ENCODE results near the gene CARNS1.

DNA sequence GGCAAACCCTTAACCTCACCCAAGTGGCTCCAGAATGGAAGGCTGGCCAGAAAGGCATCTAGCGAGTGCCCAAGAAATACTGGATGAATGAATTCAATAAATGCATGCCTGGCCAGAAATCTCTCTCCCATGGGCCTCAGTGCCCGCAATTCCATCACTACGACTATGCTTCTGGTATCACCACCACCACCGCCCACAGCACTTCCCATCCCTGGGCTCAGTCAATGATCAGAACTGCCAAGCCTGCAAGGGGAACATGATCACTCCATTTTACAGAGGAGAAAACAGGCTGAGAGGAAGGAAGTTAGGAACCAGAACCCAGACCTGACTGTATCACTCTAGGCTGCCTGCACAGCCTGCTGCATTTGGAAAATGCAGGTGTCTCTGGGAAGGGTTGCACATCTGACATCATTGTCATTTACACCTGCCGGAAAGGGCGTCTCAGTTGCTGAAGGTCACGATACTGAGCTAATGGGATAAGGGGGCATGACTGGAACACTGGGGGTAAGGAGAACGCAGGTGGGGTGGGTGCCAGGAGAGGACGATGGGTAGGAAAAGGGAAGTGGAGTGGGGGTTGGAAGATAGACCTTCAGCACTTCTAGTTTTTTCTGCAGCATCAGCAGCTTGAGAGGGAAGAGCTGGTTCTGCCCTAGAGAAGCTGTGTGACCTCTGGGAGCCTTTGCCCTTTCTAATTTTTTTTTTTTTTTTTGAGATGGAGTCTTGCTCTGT is 33.8 kb downstream of the CARNS1 start:
- TF ChIP-seq, protein P1, sequence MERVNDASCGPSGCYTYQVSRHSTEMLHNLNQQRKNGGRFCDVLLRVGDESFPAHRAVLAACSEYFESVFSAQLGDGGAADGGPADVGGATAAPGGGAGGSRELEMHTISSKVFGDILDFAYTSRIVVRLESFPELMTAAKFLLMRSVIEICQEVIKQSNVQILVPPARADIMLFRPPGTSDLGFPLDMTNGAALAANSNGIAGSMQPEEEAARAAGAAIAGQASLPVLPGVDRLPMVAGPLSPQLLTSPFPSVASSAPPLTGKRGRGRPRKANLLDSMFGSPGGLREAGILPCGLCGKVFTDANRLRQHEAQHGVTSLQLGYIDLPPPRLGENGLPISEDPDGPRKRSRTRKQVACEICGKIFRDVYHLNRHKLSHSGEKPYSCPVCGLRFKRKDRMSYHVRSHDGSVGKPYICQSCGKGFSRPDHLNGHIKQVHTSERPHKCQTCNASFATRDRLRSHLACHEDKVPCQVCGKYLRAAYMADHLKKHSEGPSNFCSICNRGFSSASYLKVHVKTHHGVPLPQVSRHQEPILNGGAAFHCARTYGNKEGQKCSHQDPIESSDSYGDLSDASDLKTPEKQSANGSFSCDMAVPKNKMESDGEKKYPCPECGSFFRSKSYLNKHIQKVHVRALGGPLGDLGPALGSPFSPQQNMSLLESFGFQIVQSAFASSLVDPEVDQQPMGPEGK (CRISPR knock-in tag; IDR thresholded peaks at IDR 0.05; ENCODE audit: borderline replicate concordance) = no peak
- no peak for TF ChIP-seq TCF4 (CRISPR knock-in tag; IDR thresholded peaks at IDR 0.05; ENCODE audit: borderline replicate concordance)
- TF ChIP-seq ARNTL (CRISPR knock-in tag; IDR thresholded peaks at IDR 0.05; ENCODE audit: borderline replicate concordance, low read depth) = no peak
- no peak for TF ChIP-seq ZNF565 (CRISPR knock-in tag; conservative IDR thresholded peaks at IDR 0.05; ENCODE audit: low read depth)
- TF ChIP-seq ZFP30 (CRISPR knock-in tag; IDR thresholded peaks at IDR 0.05) = no peak

Measured in SK-N-SH treated with all-trans-retinoic acid at 6 μM for 48 hours (cell line).